IMR-90 (cell line): Measurements from ENCODE around the gene TOR1AIP2. TPM values are rescaled to one million over a fixed set of nuclear protein-coding genes. Genes with fewer than 3 reads are reported as not detected.

Experiments
- ATAC-seq: fragments of 200-7000 bp; cut with Tn5 transposase; 2 replicates; pipeline ENCODE4 v1.9.1; 2020; ENCODE audit warnings: low read depth, mild to moderate bottlenecking, moderate library complexity
- BruUV-seq: library from RNA; stranded (reverse); fragments of 400-500 nt; replicated peaks from 2 replicates; lab custom pipeline; 2021; lab: Mats Ljungman, UMichigan
- CTCF ChIA-PET: fragments of 300-600 bp; formaldehyde crosslinking; extraction: SDS; loops from one replicate; lab custom pipeline; 2021; ENCODE audit warnings: antibody characterized with exemption; lab: Yijun Ruan, JAX
- POLR2A ChIA-PET: fragments of 300-600 bp; sonication (Branson Sonifier 250); formaldehyde crosslinking; loops from one replicate; lab custom pipeline; 2022; ENCODE audit warnings: antibody characterized with exemption; ENCODE audit not compliant: unreplicated experiment; lab: Charles Lee
- DNase-seq: peaks from one replicate; pipeline ENCODE4 v3.0.0; 2013
- H2AFZ ChIP-seq: replicated peaks from 2 replicates; pipeline ENCODE3; 2013; ENCODE audit warnings: low read length, mild to moderate bottlenecking; ENCODE audit not compliant: poor library complexity
- H2AK5ac ChIP-seq: 2 replicates; pipeline ENCODE4 v1.6.1; 2013; ENCODE audit warnings: low read depth, low read length, inconsistent platforms
- H2AK9ac ChIP-seq: replicated peaks from 2 replicates; pipeline ENCODE3; 2013; ENCODE audit warnings: mild to moderate bottlenecking, low read depth, low read length, moderate library complexity; ENCODE audit not compliant: poor library complexity
- H2BK120ac ChIP-seq: 2 replicates; pipeline ENCODE4 v1.6.1; 2013; ENCODE audit warnings: low read depth, low read length, inconsistent platforms
- H2BK15ac ChIP-seq: 3 replicates; pipeline ENCODE4 v1.6.1; 2013; ENCODE audit warnings: low read depth, low read length, inconsistent platforms
- H2BK20ac ChIP-seq: 2 replicates; pipeline ENCODE4 v1.6.1; 2013; ENCODE audit warnings: low read depth, mild to moderate bottlenecking, inconsistent platforms, low read length, moderate library complexity
- H2BK5ac ChIP-seq: 2 replicates; pipeline ENCODE4 v1.6.1; 2013; ENCODE audit warnings: mild to moderate bottlenecking, low read depth, low read length, inconsistent platforms; ENCODE audit not compliant: poor library complexity, severe bottlenecking
- H3K14ac ChIP-seq: replicated peaks from 2 replicates; pipeline ENCODE4 v1.6.1; 2013; ENCODE audit warnings: low read depth, low read length, inconsistent platforms
- H3K18ac ChIP-seq: 2 replicates; pipeline ENCODE4 v1.6.1; 2013; ENCODE audit warnings: low read depth, low read length, control low read depth
- H3K23ac ChIP-seq: 2 replicates; pipeline ENCODE4 v1.6.1; 2013; ENCODE audit warnings: low read depth, low read length, inconsistent platforms
- H3K27ac ChIP-seq: 2 replicates; pipeline ENCODE4 v1.5.1; 2013; ENCODE audit warnings: mild to moderate bottlenecking, control low read depth, low read length; ENCODE audit not compliant: insufficient read depth
- H3K27me3 ChIP-seq: 2 replicates; pipeline ENCODE4 v1.6.1; 2013; ENCODE audit warnings: low read length; ENCODE audit not compliant: control insufficient read depth, insufficient read depth
- H3K36me3 ChIP-seq: 2 replicates; pipeline ENCODE4 v1.6.1; 2013; ENCODE audit warnings: low read length, mixed read lengths; ENCODE audit not compliant: control insufficient read depth, insufficient read depth
- H3K4ac ChIP-seq: 2 replicates; pipeline ENCODE4 v1.6.1; 2013; ENCODE audit warnings: low read depth, low read length, inconsistent platforms
- H3K4me1 ChIP-seq: 2 replicates; pipeline ENCODE4 v1.6.1; 2013; ENCODE audit warnings: low read length, mixed read lengths; ENCODE audit not compliant: control insufficient read depth, insufficient read depth
- H3K4me2 ChIP-seq: 2 replicates; pipeline ENCODE4 v1.6.1; 2013; ENCODE audit warnings: low read depth, mild to moderate bottlenecking, control low read depth, low read length, moderate library complexity
- H3K4me3 ChIP-seq: 2 replicates; pipeline ENCODE4 v1.5.1; 2013; ENCODE audit warnings: low read depth, mild to moderate bottlenecking, control low read depth, low read length, moderate library complexity; ENCODE audit not compliant: insufficient read depth
- H3K56ac ChIP-seq: 2 replicates; pipeline ENCODE4 v1.6.1; 2013; ENCODE audit warnings: low read length, inconsistent platforms; ENCODE audit not compliant: insufficient read depth; ENCODE audit errors: extremely low read depth
- H3K79me1 ChIP-seq, 2 experiments: 2 replicates each; pipeline ENCODE4 v1.6.1; 2013; ENCODE audit warnings: low read length in 2 of 2, inconsistent platforms in 1 of 2, low read depth in 1 of 2
- H3K9ac ChIP-seq: 2 replicates; pipeline ENCODE4 v1.6.1; 2013; ENCODE audit warnings: low read depth, low read length, control low read depth
- H3K9me1 ChIP-seq: 2 replicates; pipeline ENCODE4 v1.6.1; 2013; ENCODE audit warnings: low read length, inconsistent platforms; ENCODE audit not compliant: insufficient read depth
- H3K9me3 ChIP-seq: 2 replicates; pipeline ENCODE4 v1.6.1; 2013; ENCODE audit warnings: low read length; ENCODE audit not compliant: control insufficient read depth, insufficient read depth
- H4K20me1 ChIP-seq: 2 replicates; pipeline ENCODE4 v1.6.1; 2013; ENCODE audit warnings: low read length, inconsistent platforms; ENCODE audit not compliant: insufficient read depth
- H4K5ac ChIP-seq: 2 replicates; pipeline ENCODE4 v1.6.1; 2013; ENCODE audit warnings: mild to moderate bottlenecking, low read depth, low read length, control low read depth
- H4K8ac ChIP-seq, 2 experiments: 2 replicates each; pipeline ENCODE4 v1.6.1; 2013; ENCODE audit warnings: low read depth in 2 of 2, low read length in 2 of 2, control low read depth in 1 of 2, inconsistent platforms in 1 of 2
- H4K91ac ChIP-seq: 2 replicates; pipeline ENCODE4 v1.6.1; 2013; ENCODE audit warnings: low read depth, low read length, inconsistent platforms; ENCODE audit not compliant: insufficient read depth
- BHLHE40 ChIP-seq: fragments of 150-350 bp; IDR thresholded peaks from 2 replicates; pipeline ENCODE4 v1.6.1; 2016; ENCODE audit warnings: mild to moderate bottlenecking, low read depth, low read length
- CHD1 ChIP-seq: IDR thresholded peaks from 2 replicates; pipeline ENCODE4 v1.6.1; 2012; ENCODE audit warnings: low read depth, low read length, improper control_type of control experiment
- CTCF ChIP-seq: conservative IDR thresholded peaks from 2 replicates; pipeline ENCODE4 v1.5.1; 2012; ENCODE audit warnings: mild to moderate bottlenecking, low read depth, low read length, improper control_type of control experiment
- ELK1 ChIP-seq: fragments of 150-350 bp; IDR thresholded peaks from 2 replicates; pipeline ENCODE4 v1.6.1; 2016; ENCODE audit warnings: low read depth, mild to moderate bottlenecking, low read length, moderate library complexity, borderline replicate concordance
- FOS ChIP-seq: fragments of 150-350 bp; IDR thresholded peaks from 2 replicates; pipeline ENCODE4 v1.6.1; 2016; ENCODE audit warnings: low read depth, low read length
- MAFK ChIP-seq: IDR thresholded peaks from 2 replicates; pipeline ENCODE4 v1.6.1; 2012; ENCODE audit warnings: low read depth, low read length, improper control_type of control experiment
- MAZ ChIP-seq: IDR thresholded peaks from 2 replicates; pipeline ENCODE4 v1.6.1; 2012; ENCODE audit warnings: low read depth, mild to moderate bottlenecking, low read length, improper control_type of control experiment, moderate library complexity, borderline replicate concordance
- MXI1 ChIP-seq: IDR thresholded peaks from 2 replicates; pipeline ENCODE4 v1.6.1; 2012; ENCODE audit warnings: low read depth, mild to moderate bottlenecking, low read length, moderate library complexity, borderline replicate concordance
- NFE2L2 ChIP-seq: fragments of 150-350 bp; IDR thresholded peaks from 2 replicates; pipeline ENCODE4 v1.6.1; 2016; ENCODE audit warnings: low read depth, mild to moderate bottlenecking, low read length
- POLR2A ChIP-seq: IDR thresholded peaks from 2 replicates; pipeline ENCODE4 v1.6.1; 2012; ENCODE audit warnings: mild to moderate bottlenecking, low read depth, low read length
- RAD21 ChIP-seq: IDR thresholded peaks from 2 replicates; pipeline ENCODE4 v1.6.1; 2012; ENCODE audit warnings: low read length, improper control_type of control experiment
- RCOR1 ChIP-seq: IDR thresholded peaks from 2 replicates; pipeline ENCODE4 v1.6.1; 2012; ENCODE audit warnings: mild to moderate bottlenecking, low read length, improper control_type of control experiment; ENCODE audit not compliant: insufficient replicate concordance
- RFX5 ChIP-seq: IDR thresholded peaks from 2 replicates; pipeline ENCODE4 v1.8.0; 2012; ENCODE audit warnings: low read depth, mild to moderate bottlenecking, low read length, moderate library complexity
- SMC3 ChIP-seq: fragments of 150-350 bp; IDR thresholded peaks from 2 replicates; pipeline ENCODE4 v1.6.1; 2016; ENCODE audit warnings: low read depth, mild to moderate bottlenecking, antibody characterized with exemption, low read length, moderate library complexity
- USF2 ChIP-seq: fragments of 150-350 bp; IDR thresholded peaks from 2 replicates; pipeline ENCODE4 v1.6.1; 2017; ENCODE audit warnings: mild to moderate bottlenecking, antibody characterized with exemption, low read length, low read depth
- WGBS, 2 experiments: methylation state at CpG; one replicate each; pipeline versions ENCODE4 v1.1.5 to v1.1.7; 2013; ENCODE audit warnings: missing lambda C conversion rate in 2 of 2; ENCODE audit not compliant: insufficient read length in 1 of 2; ENCODE audit errors: extremely low coverage in 2 of 2; 5-methylcytosine and 5-hydroxymethylcytosine counted together
- dilution Hi-C: fragments of 300-500 bp; cut with HindIII; formaldehyde crosslinking; loops from one replicate; pipeline ENCODE4 v1.14.3; 2018; ENCODE audit warnings: low sequenced_read_pairs; ENCODE audit not compliant: unreplicated experiment
- in situ Hi-C: fragments of 300-500 bp; cut with MboI; formaldehyde crosslinking; loops from 3 replicates; pipeline ENCODE4 v1.14.3; 2019; ENCODE audit warnings: low sequenced_read_pairs, inconsistent platforms, mixed read lengths
- intact Hi-C: fragments of 100-400 bp; cut with micrococcal nuclease; formaldehyde crosslinking; loops from 2 replicates; pipeline ENCODE4 v1.10.0; 2022
- polyA plus RNA-seq, 3 experiments: library from polyadenylated mRNA; depleted of rRNA; stranded (reverse); fragments of >200 nt; gene quantifications; 2 replicates each; pipeline ENCODE4 v1.2.3, GENCODE V29; 2012; ENCODE audit warnings: low replicate concordance in 1 of 3
- total RNA-seq: library from RNA; depleted of rRNA; stranded (reverse); fragments of >200 nt; gene quantifications from 2 replicates; pipeline ENCODE4 v1.2.3, GENCODE V29; 2012

The TOR1AIP2 gene
- total and polyA plus RNA-seq, 2 of the 4 experiments (the other 2 are of a cell fraction) = 20.7 to 85.0 TPM

- ChIA-PET POLR2A (no interaction called here), CTCF (no interaction called here)
- Histone ChIP-seq H3K18ac (no peak overlapping the region), H3K9me3 (no peaks in the 10 kb centered on the region), H2AFZ (no peak overlapping the region), H2BK20ac (no peak overlapping the region), H2AK5ac (no peak overlapping the region), H2AK9ac (no peak overlapping the region), H3K27me3 (no peaks in the 10 kb centered on the region), H3K4me2 (no peak overlapping the region), H4K8ac (no peak overlapping the region), H2BK15ac (no peak overlapping the region), H3K27ac (no peak overlapping the region), H3K23ac (no peak overlapping the region), H4K91ac (no peak overlapping the region), H3K14ac (no peak overlapping the region), H3K4me1 (no peaks in the 10 kb centered on the region; the same call in 1 of the 2 replicates), H3K79me1 (peaks cover 23 to 53% of the 10 kb centered on the region in 2 experiments), H3K4ac (no peak overlapping the region), H4K5ac (no peak overlapping the region), H3K4me3 (no peak overlapping the region), H3K36me3 (peaks cover 26% of the 10 kb centered on the region), H3K56ac (no peak overlapping the region), H3K9ac (no peak overlapping the region), H2BK5ac (no peak overlapping the region), H2BK120ac (no peak overlapping the region), H4K20me1 (peaks cover 55% of the 10 kb centered on the region), H3K9me1 (peaks cover 9% of the 10 kb centered on the region; the same call in 1 of the 2 replicates)
- TF ChIP-seq MAZ (no peak), BHLHE40 (no peak), NFE2L2 (no peak), ELK1 (no peak), USF2 (no peak), POLR2A (no peak), RAD21 (no peak), FOS (no peak), RFX5 (no peak), MXI1 (no peak), RCOR1 (no peak), SMC3 (no peak), CHD1 (no peak), CTCF (no peak), MAFK (no peak)
- no TSS peak for BruUV-seq
- in situ Hi-C loops = loop anchor here (10.0 to 25.0 kb wide), 2 partner anchors 313 to 540 kb away; no protein-coding TSS in a partner anchor
- ATAC-seq = no peak
- WGBS, 2 experiments = no CpG with 5 or more reads among the region's 1 CpG
- intact Hi-C loops = loop anchor here (10.0 kb wide), 1 partner anchor 603 kb away; no protein-coding TSS in a partner anchor
- dilution Hi-C loops = no loop called here
- DNase-seq = no peak
Observed at GRCh38 chr1:179871940-179872339, 5.7 kb downstream of the TOR1AIP2 start.
